WTC11 (cell line): ENCODE results near the gene CCL13.

Experiments
- MYBL2 ChIP-seq: sonication (generic); formaldehyde crosslinking; IDR thresholded peaks from 2 replicates; pipeline ENCODE4 v1.8.1; 2023; ENCODE audit warnings: mild to moderate bottlenecking, moderate library complexity, missing genetic modification reagents
- NR2C2 ChIP-seq: sonication (generic); formaldehyde crosslinking; IDR thresholded peaks from 2 replicates; pipeline ENCODE4 v1.8.0; 2022; ENCODE audit warnings: mild to moderate bottlenecking, missing genetic modification reagents
- RELA ChIP-seq: sonication (generic); formaldehyde crosslinking; IDR thresholded peaks from 2 replicates; pipeline ENCODE4 v1.8.1; 2022; ENCODE audit warnings: missing genetic modification reagents, mild to moderate bottlenecking, borderline replicate concordance
- ZBTB21 ChIP-seq: sonication (generic); formaldehyde crosslinking; IDR thresholded peaks from 2 replicates; pipeline ENCODE4 v1.8.1; 2023; ENCODE audit warnings: mild to moderate bottlenecking, missing genetic modification reagents, borderline replicate concordance
- TF ChIP-seq, protein P1 (sequence below): sonication (generic); formaldehyde crosslinking; IDR thresholded peaks from 2 replicates; pipeline ENCODE4 v1.8.1; 2023; ENCODE audit warnings: mild to moderate bottlenecking, moderate library complexity, missing genetic modification reagents
- TF ChIP-seq, protein P2 (sequence below): fragments of 200-600 bp; IDR thresholded peaks from 2 replicates; pipeline ENCODE4 v1.8.0; 2022; ENCODE audit warnings: antibody characterized with exemption

DNA sequence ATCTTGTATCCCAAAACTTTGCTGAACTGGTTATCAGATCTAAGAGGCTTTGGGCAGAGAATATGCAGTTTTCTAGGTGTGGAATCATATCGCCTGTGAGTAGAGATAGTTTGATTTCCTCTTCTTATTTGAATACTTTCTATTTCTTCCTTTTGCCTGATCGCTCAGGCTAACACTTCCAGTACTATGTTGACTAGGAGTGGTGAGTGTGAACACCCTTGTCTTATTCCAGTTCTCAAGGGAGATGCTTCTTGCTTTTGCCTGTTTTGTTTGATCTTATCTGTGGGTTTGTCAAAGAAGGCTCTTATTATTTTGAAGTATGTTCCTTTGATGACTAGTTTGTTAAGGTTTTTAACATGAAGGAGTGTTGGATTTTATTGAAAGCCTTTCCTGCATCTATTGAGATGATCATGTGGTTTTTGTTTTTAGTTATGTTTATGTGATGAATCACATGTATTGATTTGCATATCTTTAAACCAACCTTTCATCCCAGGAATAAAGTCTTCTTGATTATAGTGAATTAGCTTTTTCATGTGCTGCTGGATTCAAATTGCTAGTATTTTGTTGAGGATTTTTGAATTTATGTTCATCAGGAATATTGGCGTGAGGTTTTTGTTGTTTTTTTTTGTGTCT lies 17.0 kb upstream of the CCL13 start:
- TF ChIP-seq, protein P1, sequence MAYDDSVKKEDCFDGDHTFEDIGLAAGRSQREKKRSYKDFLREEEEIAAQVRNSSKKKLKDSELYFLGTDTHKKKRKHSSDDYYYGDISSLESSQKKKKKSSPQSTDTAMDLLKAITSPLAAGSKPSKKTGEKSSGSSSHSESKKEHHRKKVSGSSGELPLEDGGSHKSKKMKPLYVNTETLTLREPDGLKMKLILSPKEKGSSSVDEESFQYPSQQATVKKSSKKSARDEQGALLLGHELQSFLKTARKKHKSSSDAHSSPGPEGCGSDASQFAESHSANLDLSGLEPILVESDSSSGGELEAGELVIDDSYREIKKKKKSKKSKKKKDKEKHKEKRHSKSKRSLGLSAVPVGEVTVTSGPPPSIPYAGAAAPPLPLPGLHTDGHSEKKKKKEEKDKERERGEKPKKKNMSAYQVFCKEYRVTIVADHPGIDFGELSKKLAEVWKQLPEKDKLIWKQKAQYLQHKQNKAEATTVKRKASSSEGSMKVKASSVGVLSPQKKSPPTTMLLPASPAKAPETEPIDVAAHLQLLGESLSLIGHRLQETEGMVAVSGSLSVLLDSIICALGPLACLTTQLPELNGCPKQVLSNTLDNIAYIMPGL (CRISPR knock-in tag) = no peak
- no peak for TF ChIP-seq ZBTB21 (CRISPR knock-in tag)
- TF ChIP-seq, protein P2, sequence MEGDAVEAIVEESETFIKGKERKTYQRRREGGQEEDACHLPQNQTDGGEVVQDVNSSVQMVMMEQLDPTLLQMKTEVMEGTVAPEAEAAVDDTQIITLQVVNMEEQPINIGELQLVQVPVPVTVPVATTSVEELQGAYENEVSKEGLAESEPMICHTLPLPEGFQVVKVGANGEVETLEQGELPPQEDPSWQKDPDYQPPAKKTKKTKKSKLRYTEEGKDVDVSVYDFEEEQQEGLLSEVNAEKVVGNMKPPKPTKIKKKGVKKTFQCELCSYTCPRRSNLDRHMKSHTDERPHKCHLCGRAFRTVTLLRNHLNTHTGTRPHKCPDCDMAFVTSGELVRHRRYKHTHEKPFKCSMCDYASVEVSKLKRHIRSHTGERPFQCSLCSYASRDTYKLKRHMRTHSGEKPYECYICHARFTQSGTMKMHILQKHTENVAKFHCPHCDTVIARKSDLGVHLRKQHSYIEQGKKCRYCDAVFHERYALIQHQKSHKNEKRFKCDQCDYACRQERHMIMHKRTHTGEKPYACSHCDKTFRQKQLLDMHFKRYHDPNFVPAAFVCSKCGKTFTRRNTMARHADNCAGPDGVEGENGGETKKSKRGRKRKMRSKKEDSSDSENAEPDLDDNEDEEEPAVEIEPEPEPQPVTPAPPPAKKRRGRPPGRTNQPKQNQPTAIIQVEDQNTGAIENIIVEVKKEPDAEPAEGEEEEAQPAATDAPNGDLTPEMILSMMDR = no peak
- TF ChIP-seq RELA = no peak
- no peak for TF ChIP-seq MYBL2 (CRISPR knock-in tag)
- TF ChIP-seq NR2C2 (CRISPR knock-in tag) = no peak
